SK-N-SH (cell line): ENCODE results near the gene HBZ. TPM values are rescaled to one million over a fixed set of nuclear protein-coding genes. Genes with fewer than 3 reads are reported as not detected.

Experiments used
- CTCF ChIA-PET: fragments of 300-600, 350-600 bp; formaldehyde crosslinking; extraction: SDS; loops from one replicate; lab custom pipeline; 2021; lab: Yijun Ruan, JAX
- POLR2A ChIA-PET: fragments of 350-600 bp; sonication (Branson Sonifier 250); formaldehyde crosslinking; extraction: SDS; loops from one replicate; lab custom pipeline; 2020; ENCODE audit warnings: antibody characterized with exemption, inconsistent platforms; lab: Yijun Ruan, JAX
- DNase-seq: peaks from one replicate; pipeline ENCODE4 v3.0.0; 2012
- H2AFZ ChIP-seq: fragments of 200-600 bp; sonication (generic); 2 replicates; pipeline ENCODE4 v1.8.1; 2016; ENCODE audit warnings: antibody characterized with exemption, mild to moderate bottlenecking, low read depth
- H3F3A ChIP-seq: fragments of 200-600 bp; sonication (generic); replicated peaks from 2 replicates; pipeline ENCODE3; 2016; ENCODE audit warnings: antibody characterized with exemption, mild to moderate bottlenecking; ENCODE audit not compliant: insufficient read depth
- H3K27ac ChIP-seq, 2 experiments: fragments of 200-500 bp in 1 of 2; fragments of 200-600 bp in 1 of 2; sonication (Bioruptor generic) in 1 of 2; sonication (generic), shearing (Covaris generic) in 1 of 2; 2 replicates each; pipeline versions ENCODE4 v1.5.1 to v1.6.1; 2014 to 2016; ENCODE audit warnings: low read depth in 2 of 2, inconsistent platforms in 1 of 2, low read length in 1 of 2, mild to moderate bottlenecking in 1 of 2, mixed read lengths in 1 of 2
- H3K27me3 ChIP-seq: fragments of 200-600 bp; sonication (generic), shearing (Covaris generic); 2 replicates; pipeline ENCODE4 v1.6.1; 2016; ENCODE audit warnings: mixed run types; ENCODE audit not compliant: insufficient read depth
- H3K36me3 ChIP-seq, 2 experiments: fragments of 200-500 bp in 1 of 2; fragments of 200-600 bp in 1 of 2; sonication (Bioruptor generic) in 1 of 2; sonication (generic) in 1 of 2; replicated peaks in 1 of 2; 2 replicates each; pipeline versions ENCODE3 to v1.5.1; 2014 to 2016; ENCODE audit warnings: low read length in 1 of 2, mild to moderate bottlenecking in 1 of 2; ENCODE audit not compliant: insufficient read depth in 2 of 2, control insufficient read depth in 1 of 2
- H3K4me1 ChIP-seq, 2 experiments: fragments of 200-500 bp in 1 of 2; fragments of 200-600 bp in 1 of 2; sonication (Bioruptor generic) in 1 of 2; sonication (generic), shearing (Covaris generic) in 1 of 2; 2 replicates each; pipeline versions ENCODE4 v1.5.1 to v1.6.1; 2014 to 2016; ENCODE audit warnings: low read depth in 1 of 2, low read length in 1 of 2, mixed run types in 1 of 2; ENCODE audit not compliant: insufficient read depth in 2 of 2, control insufficient read depth in 1 of 2
- H3K4me2 ChIP-seq: fragments of 200-600 bp; sonication (generic), shearing (Covaris generic); 2 replicates; pipeline ENCODE4 v1.6.1; 2017; ENCODE audit warnings: mixed run types
- H3K4me3 ChIP-seq, 2 experiments: fragments of 200-500 bp in 1 of 2; fragments of 200-600 bp in 1 of 2; sonication (Bioruptor generic) in 1 of 2; sonication (generic), shearing (Covaris generic) in 1 of 2; 2 replicates each; pipeline versions ENCODE4 v1.5.1 to v1.8.1; 2014 to 2016; ENCODE audit warnings: low read depth in 2 of 2, inconsistent platforms in 1 of 2, low read length in 1 of 2, mild to moderate bottlenecking in 1 of 2, mixed read lengths in 1 of 2, moderate library complexity in 1 of 2
- H3K79me2 ChIP-seq: fragments of 200-600 bp; sonication (generic); 2 replicates; pipeline ENCODE4 v1.8.1; 2017; ENCODE audit warnings: mild to moderate bottlenecking; ENCODE audit not compliant: insufficient read depth
- H3K9ac ChIP-seq: fragments of 200-600 bp; sonication (generic); 2 replicates; pipeline ENCODE4 v1.6.1; 2017; ENCODE audit warnings: mixed run types
- H3K9me2 ChIP-seq: fragments of 200-600 bp; sonication (generic); 2 replicates; pipeline ENCODE4 v1.6.1; 2017; ENCODE audit warnings: mixed run types
- H3K9me3 ChIP-seq: fragments of 200-600 bp; sonication (generic); 2 replicates; pipeline ENCODE4 v1.6.1; 2017; ENCODE audit warnings: mixed run types, mild to moderate bottlenecking, moderate library complexity
- H4K20me1 ChIP-seq: fragments of 200-600 bp; sonication (generic); 2 replicates; pipeline ENCODE4 v1.6.1; 2017; ENCODE audit warnings: mild to moderate bottlenecking, mixed run types; ENCODE audit not compliant: insufficient read depth
- EP300 ChIP-seq, 2 experiments: IDR thresholded peaks; 2 replicates each; pipeline versions ENCODE4 v1.4.0 to v1.6.1; 2012; ENCODE audit warnings: borderline replicate concordance in 1 of 2, low read depth in 1 of 2, low read length in 1 of 2
- FOSL2 ChIP-seq: IDR thresholded peaks from 2 replicates; pipeline ENCODE4 v1.4.0; 2012; ENCODE audit warnings: low read depth, mild to moderate bottlenecking, moderate library complexity, borderline replicate concordance
- GABPA ChIP-seq: IDR thresholded peaks from 2 replicates; pipeline ENCODE4 v1.4.0; 2012; ENCODE audit warnings: low read depth, mild to moderate bottlenecking
- GATA2 ChIP-seq: sonication (generic); formaldehyde crosslinking; IDR thresholded peaks from 2 replicates; pipeline ENCODE4 v1.5.0; 2020; ENCODE audit warnings: mild to moderate bottlenecking, missing genetic modification reagents
- MXI1 ChIP-seq: IDR thresholded peaks from 2 replicates; pipeline ENCODE4 v1.6.1; 2012; ENCODE audit warnings: mild to moderate bottlenecking, low read depth, low read length, improper control_type of control experiment
- POLR2AphosphoS5 ChIP-seq: IDR thresholded peaks from 2 replicates; pipeline ENCODE4 v1.6.1; 2012; ENCODE audit warnings: low read depth, low read length
- RAD21 ChIP-seq: IDR thresholded peaks from 2 replicates; pipeline ENCODE4 v1.6.1; 2012; ENCODE audit warnings: mild to moderate bottlenecking, low read length
- RFX5 ChIP-seq: IDR thresholded peaks from 2 replicates; pipeline ENCODE4 v1.6.1; 2012; ENCODE audit warnings: mild to moderate bottlenecking, improper control_type of control experiment, low read length
- RXRA ChIP-seq: IDR thresholded peaks from 2 replicates; pipeline ENCODE4 v1.4.0; 2012; ENCODE audit warnings: low read depth, mild to moderate bottlenecking, borderline replicate concordance
- SMC3 ChIP-seq: IDR thresholded peaks from 2 replicates; pipeline ENCODE4 v1.6.1; 2012; ENCODE audit warnings: low read depth, low read length, improper control_type of control experiment
- TAF1 ChIP-seq: IDR thresholded peaks from 2 replicates; pipeline ENCODE4 v1.6.1; 2012; ENCODE audit warnings: low read depth, mild to moderate bottlenecking, low read length, moderate library complexity, borderline replicate concordance
- YY1 ChIP-seq: IDR thresholded peaks from 2 replicates; pipeline ENCODE4 v1.4.0; 2012; ENCODE audit warnings: low read depth, mild to moderate bottlenecking
- WGBS: methylation state at CpG from one replicate; pipeline ENCODE4 v1.1.6; 2017; ENCODE audit warnings: low lambda C conversion rate; 5-methylcytosine and 5-hydroxymethylcytosine counted together
- polyA plus RNA-seq, 3 experiments: library from polyadenylated mRNA; depleted of rRNA; stranded (reverse); fragments of >200 nt; gene quantifications; 2 replicates each; pipeline ENCODE4 v1.2.3, GENCODE V29; 2012
- TF ChIP-seq, protein P1 (sequence below): fragments of 150-350 bp; IDR thresholded peaks from 2 replicates; pipeline ENCODE4 v1.6.1; 2016; ENCODE audit warnings: mild to moderate bottlenecking, low read depth, low read length
- TF ChIP-seq, protein P2 (sequence below): fragments of 150-350 bp; IDR thresholded peaks from 2 replicates; pipeline ENCODE4 v1.6.1; 2017; ENCODE audit warnings: antibody characterized with exemption, low read length, low read depth, borderline replicate concordance
- TF ChIP-seq, protein P3 (sequence below): IDR thresholded peaks from 2 replicates; pipeline ENCODE4 v1.4.0; 2012; ENCODE audit warnings: low read depth, borderline replicate concordance

Gene HBZ
- polyA plus RNA-seq, 1 of the 3 experiments (the other 2 are of a cell fraction) = not detected

DNA sequence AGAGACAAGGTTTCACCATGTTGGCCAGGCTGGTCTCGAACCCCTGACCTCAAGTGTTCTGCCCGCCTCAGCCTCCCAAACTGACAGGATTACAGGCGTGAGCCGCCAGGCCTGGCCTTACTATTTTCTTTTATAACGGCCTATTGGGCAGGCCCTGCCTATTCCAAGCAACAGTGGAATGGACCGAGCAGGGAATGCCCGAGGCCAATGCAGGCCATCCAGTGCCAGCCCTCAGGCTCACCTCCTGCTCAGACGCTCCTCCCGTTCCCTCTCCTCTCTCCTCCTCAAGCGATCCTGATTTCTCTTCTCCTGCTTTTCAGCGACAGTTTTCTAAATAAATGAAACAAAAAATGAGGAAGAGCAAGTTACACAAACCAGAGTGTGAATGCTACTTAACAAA is 40.2 kb downstream of the HBZ start:
- Histone ChIP-seq H3K36me3 (peaks cover 43 to 58% of the 10 kb centered on the region in 2 experiments), H3K27ac (no peak overlapping the region), H2AFZ (no peak overlapping the region), H3F3A (peaks cover 13% of the 10 kb centered on the region), H3K9me2 (no peaks in the 10 kb centered on the region), H3K9me3 (no peaks in the 10 kb centered on the region), H3K9ac (no peak overlapping the region), H3K4me1 (no peaks in the 10 kb centered on the region), H3K79me2 (peaks cover 7% of the 10 kb centered on the region; the same call in 1 of the 2 replicates), H3K27me3 (no peaks in the 10 kb centered on the region), H3K4me3 (no peak overlapping the region), H4K20me1 (peaks cover 9% of the 10 kb centered on the region; the same call in 1 of the 2 replicates), H3K4me2 (no peak overlapping the region)
- CTCF ChIA-PET = interaction anchor here (0.6 to 4.9 kb wide), 5 partner anchors 11 to 127 kb away, joined by 3 to 44 read pairs (median 5); partner anchors contain the start of gene HBQ1
- WGBS = 97% methylated on average over 11 of the region's 11 CpGs
- TF ChIP-seq RAD21 = no peak
- TF ChIP-seq RXRA = no peak
- TF ChIP-seq TAF1 = no peak
- TF ChIP-seq, protein P1, sequence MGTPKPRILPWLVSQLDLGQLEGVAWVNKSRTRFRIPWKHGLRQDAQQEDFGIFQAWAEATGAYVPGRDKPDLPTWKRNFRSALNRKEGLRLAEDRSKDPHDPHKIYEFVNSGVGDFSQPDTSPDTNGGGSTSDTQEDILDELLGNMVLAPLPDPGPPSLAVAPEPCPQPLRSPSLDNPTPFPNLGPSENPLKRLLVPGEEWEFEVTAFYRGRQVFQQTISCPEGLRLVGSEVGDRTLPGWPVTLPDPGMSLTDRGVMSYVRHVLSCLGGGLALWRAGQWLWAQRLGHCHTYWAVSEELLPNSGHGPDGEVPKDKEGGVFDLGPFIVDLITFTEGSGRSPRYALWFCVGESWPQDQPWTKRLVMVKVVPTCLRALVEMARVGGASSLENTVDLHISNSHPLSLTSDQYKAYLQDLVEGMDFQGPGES = no peak
- TF ChIP-seq, protein P2, sequence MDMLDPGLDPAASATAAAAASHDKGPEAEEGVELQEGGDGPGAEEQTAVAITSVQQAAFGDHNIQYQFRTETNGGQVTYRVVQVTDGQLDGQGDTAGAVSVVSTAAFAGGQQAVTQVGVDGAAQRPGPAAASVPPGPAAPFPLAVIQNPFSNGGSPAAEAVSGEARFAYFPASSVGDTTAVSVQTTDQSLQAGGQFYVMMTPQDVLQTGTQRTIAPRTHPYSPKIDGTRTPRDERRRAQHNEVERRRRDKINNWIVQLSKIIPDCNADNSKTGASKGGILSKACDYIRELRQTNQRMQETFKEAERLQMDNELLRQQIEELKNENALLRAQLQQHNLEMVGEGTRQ = no peak
- TF ChIP-seq GATA2 (CRISPR knock-in tag) = no peak
- TF ChIP-seq POLR2AphosphoS5 = no peak
- TF ChIP-seq EP300 (IDR thresholded peaks at IDR 0.05; ENCODE audit: borderline replicate concordance in 1 of 2, low read depth in 1 of 2, low read length in 1 of 2) = no peak
- TF ChIP-seq GABPA = no peak
- TF ChIP-seq RFX5 = no peak
- TF ChIP-seq MXI1 = no peak
- TF ChIP-seq YY1 = no peak
- TF ChIP-seq SMC3 = no peak
- TF ChIP-seq FOSL2 = no peak
- TF ChIP-seq, protein P3, sequence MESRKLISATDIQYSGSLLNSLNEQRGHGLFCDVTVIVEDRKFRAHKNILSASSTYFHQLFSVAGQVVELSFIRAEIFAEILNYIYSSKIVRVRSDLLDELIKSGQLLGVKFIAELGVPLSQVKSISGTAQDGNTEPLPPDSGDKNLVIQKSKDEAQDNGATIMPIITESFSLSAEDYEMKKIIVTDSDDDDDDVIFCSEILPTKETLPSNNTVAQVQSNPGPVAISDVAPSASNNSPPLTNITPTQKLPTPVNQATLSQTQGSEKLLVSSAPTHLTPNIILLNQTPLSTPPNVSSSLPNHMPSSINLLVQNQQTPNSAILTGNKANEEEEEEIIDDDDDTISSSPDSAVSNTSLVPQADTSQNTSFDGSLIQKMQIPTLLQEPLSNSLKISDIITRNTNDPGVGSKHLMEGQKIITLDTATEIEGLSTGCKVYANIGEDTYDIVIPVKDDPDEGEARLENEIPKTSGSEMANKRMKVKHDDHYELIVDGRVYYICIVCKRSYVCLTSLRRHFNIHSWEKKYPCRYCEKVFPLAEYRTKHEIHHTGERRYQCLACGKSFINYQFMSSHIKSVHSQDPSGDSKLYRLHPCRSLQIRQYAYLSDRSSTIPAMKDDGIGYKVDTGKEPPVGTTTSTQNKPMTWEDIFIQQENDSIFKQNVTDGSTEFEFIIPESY = no peak
- POLR2A ChIA-PET = no interaction called here
- DNase-seq = no peak
